HCT116 (cell line): ENCODE measurements around the gene PNMA8C.

Experiments used
- CTCF ChIP-seq, 3 experiments: fragments of 200-600 bp in 1 of 3; sonication (generic) in 1 of 3; IDR thresholded peaks in 2 of 3; conservative IDR thresholded peaks in 1 of 3; 2 replicates each; pipeline ENCODE4 v1.5.1; 2012 to 2017; ENCODE audit warnings: low read depth in 2 of 3, low read length in 2 of 3, antibody characterized with exemption in 1 of 3, borderline replicate concordance in 1 of 3, control low read depth in 1 of 3, mild to moderate bottlenecking in 1 of 3, mixed read lengths in 1 of 3, mixed run types in 1 of 3, moderate library complexity in 1 of 3; ENCODE audit not compliant: insufficient read depth in 1 of 3
- FOSL1 ChIP-seq: IDR thresholded peaks from 2 replicates; pipeline ENCODE4 v1.6.1; 2012; ENCODE audit warnings: low read depth
- POLR2A ChIP-seq: IDR thresholded peaks from 2 replicates; pipeline ENCODE4 v1.7.0; 2011; ENCODE audit warnings: borderline replicate concordance; ENCODE audit not compliant: insufficient read depth, insufficient read length; ENCODE audit errors: extremely low read depth
- REST ChIP-seq: IDR thresholded peaks from 2 replicates; pipeline ENCODE4 v1.6.1; 2012; ENCODE audit warnings: low read depth
- ZBTB33 ChIP-seq: IDR thresholded peaks from 2 replicates; pipeline ENCODE4 v1.6.1; 2011; ENCODE audit warnings: mild to moderate bottlenecking, low read length, moderate library complexity; ENCODE audit not compliant: insufficient replicate concordance; ENCODE audit errors: extremely low read depth

- no peak for TF ChIP-seq CTCF (IDR thresholded peaks at IDR 0.05 in 2 of 3, conservative IDR thresholded peaks at IDR 0.05 in 1 of 3; ENCODE audit: borderline replicate concordance in 1 of 3, insufficient read depth in 1 of 3, low read depth in 2 of 3, low read length in 2 of 3)
- no peak for TF ChIP-seq POLR2A
- no peak for TF ChIP-seq ZBTB33
- TF ChIP-seq REST: no peak
- no peak for TF ChIP-seq FOSL1
These were observed 18.3 kb upstream of the PNMA8C start for GRCh38 chr19:46447006-46447405.
